ENCODE measurements around the gene CADM1. TPM values are rescaled to one million over a fixed set of nuclear protein-coding genes. Genes with fewer than 3 reads are reported as not detected.

Gene CADM1
- total RNA-seq, 1 experiment from 2014 or later: 0.79 TPM

GRCh38 chr11:115183136-115183535 lies 321.1 kb downstream of the CADM1 start:
- BruUV-seq (replicated peaks): no TSS peak
- no peak for ATAC-seq
- H3K4me1 ChIP-seq (ENCODE audit: control insufficient read depth in 1 of 2, insufficient read depth in 2 of 2, low read length in 2 of 2): no peaks in the 10 kb centered on the region

More at GRCh38 chr11:115183136-115183535, 321.1 kb downstream of the CADM1 start:
- ChIA-PET CTCF (no interaction called here), POLR2A (no interaction called here), RAD21 (ENCODE audit: low non-redundant PET in 1 of 2, low total read pairs in 2 of 2, uncharacterized antibody in 2 of 2, unreplicated experiment in 2 of 2) (no interaction called here)
- Histone ChIP-seq H3K27ac (ENCODE audit: low read depth, low read length) (no peak overlapping the region), H3K4me2 (ENCODE audit: low read length) (no peak overlapping the region), H3K79me2 (ENCODE audit: insufficient read depth, low read length) (no peaks in the 10 kb centered on the region), H2AFZ (ENCODE audit: low read depth, low read length, poor library complexity, severe bottlenecking) (no peak overlapping the region), H3K9me3 (ENCODE audit: control insufficient read depth in 1 of 2, insufficient read depth in 1 of 2, low read depth in 1 of 2, low read length in 2 of 2) (peaks cover 0 to 2% of the 10 kb centered on the region in 2 experiments; a peak in 2 of 4 replicates), H3K9me2 (ENCODE audit: insufficient read depth) (no peaks in the 10 kb centered on the region), H3K9ac (ENCODE audit: low read length) (no peak overlapping the region), H4K20me1 (ENCODE audit: insufficient read depth) (no peaks in the 10 kb centered on the region; the same call in 1 of the 2 replicates), H3K4me3 (replicated peaks in 1 of 2; ENCODE audit: low read depth in 1 of 2, low read length in 2 of 2) (no peak overlapping the region), H3K27me3 (ENCODE audit: insufficient read depth, low read length) (no peaks in the 10 kb centered on the region), H3K36me3 (ENCODE audit: control insufficient read depth in 1 of 2, insufficient read depth in 2 of 2, low read length in 2 of 2) (no peaks in the 10 kb centered on the region)
- no peak for DNase-seq (ENCODE audit: low read depth, low spot score)
- no peak for TF ChIP-seq EZH2phosphoT487 (IDR thresholded peaks at IDR 0.05; ENCODE audit: borderline replicate concordance)
- TF ChIP-seq EZH2 (IDR thresholded peaks at IDR 0.05): no peak
- TF ChIP-seq, protein P1, sequence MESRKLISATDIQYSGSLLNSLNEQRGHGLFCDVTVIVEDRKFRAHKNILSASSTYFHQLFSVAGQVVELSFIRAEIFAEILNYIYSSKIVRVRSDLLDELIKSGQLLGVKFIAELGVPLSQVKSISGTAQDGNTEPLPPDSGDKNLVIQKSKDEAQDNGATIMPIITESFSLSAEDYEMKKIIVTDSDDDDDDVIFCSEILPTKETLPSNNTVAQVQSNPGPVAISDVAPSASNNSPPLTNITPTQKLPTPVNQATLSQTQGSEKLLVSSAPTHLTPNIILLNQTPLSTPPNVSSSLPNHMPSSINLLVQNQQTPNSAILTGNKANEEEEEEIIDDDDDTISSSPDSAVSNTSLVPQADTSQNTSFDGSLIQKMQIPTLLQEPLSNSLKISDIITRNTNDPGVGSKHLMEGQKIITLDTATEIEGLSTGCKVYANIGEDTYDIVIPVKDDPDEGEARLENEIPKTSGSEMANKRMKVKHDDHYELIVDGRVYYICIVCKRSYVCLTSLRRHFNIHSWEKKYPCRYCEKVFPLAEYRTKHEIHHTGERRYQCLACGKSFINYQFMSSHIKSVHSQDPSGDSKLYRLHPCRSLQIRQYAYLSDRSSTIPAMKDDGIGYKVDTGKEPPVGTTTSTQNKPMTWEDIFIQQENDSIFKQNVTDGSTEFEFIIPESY (IDR thresholded peaks at IDR 0.05; ENCODE audit: extremely low read depth, insufficient replicate concordance, low read length): no peak
- TF ChIP-seq CEBPB (IDR thresholded peaks at IDR 0.05; ENCODE audit: low read depth): no peak
- TF ChIP-seq YY1 (IDR thresholded peaks at IDR 0.05; ENCODE audit: extremely low read depth, insufficient replicate concordance, low read depth, low read length): no peak
- TF ChIP-seq SIN3A (IDR thresholded peaks at IDR 0.05; ENCODE audit: low read depth): no peak
- no peak for TF ChIP-seq SRF (IDR thresholded peaks at IDR 0.05; ENCODE audit: low read depth)
- no peak for TF ChIP-seq TCF7L2 (IDR thresholded peaks at IDR 0.05; ENCODE audit: borderline replicate concordance, extremely low read depth, insufficient read depth, insufficient read length)
- no peak for TF ChIP-seq POLR2A (IDR thresholded peaks at IDR 0.05; ENCODE audit: borderline replicate concordance, extremely low read depth, insufficient read depth, insufficient read length)
- TF ChIP-seq CTCF (IDR thresholded peaks at IDR 0.05 in 2 of 3, conservative IDR thresholded peaks at IDR 0.05 in 1 of 3; ENCODE audit: borderline replicate concordance in 1 of 3, insufficient read depth in 1 of 3, low read depth in 2 of 3, low read length in 2 of 3): no peak
- no peak for TF ChIP-seq ZNF274 (IDR thresholded peaks at IDR 0.05; ENCODE audit: low read depth, low read length)
- TF ChIP-seq ELF1 (IDR thresholded peaks at IDR 0.05; ENCODE audit: borderline replicate concordance, low read depth): no peak
- intact Hi-C loops (cut with micrococcal nuclease): no loop called here

Data from HCT116 (cell line).